Measurements from ENCODE around the gene ADNP2. TPM values are rescaled to one million over a fixed set of nuclear protein-coding genes. Genes with fewer than 3 reads are reported as not detected.

The ADNP2 gene
- total and polyA plus RNA-seq, 2 of the 13 experiments (the other 11 are each of a cell fraction or from before 2014, with no cell fraction given) = 10.8 to 25.5 TPM

- WGBS (ENCODE audit: low lambda C conversion rate) = 76% methylated on average over 9 of the region's 10 CpGs
- no TSS peak for BruUV-seq (replicated peaks)
- no peak for TF ChIP-seq PHF20 (CRISPR knock-in tag; IDR thresholded peaks at IDR 0.05)
- TF ChIP-seq HNRNPLL (IDR thresholded peaks at IDR 0.05; ENCODE audit: low read depth, low read length, poor library complexity, severe bottlenecking) = no peak
- TF ChIP-seq PITX1 (CRISPR knock-in tag; IDR thresholded peaks at IDR 0.05) = no peak
- TF ChIP-seq ZNF253 (CRISPR knock-in tag; IDR thresholded peaks at IDR 0.05; ENCODE audit: borderline replicate concordance) = no peak
- no peak for TF ChIP-seq ZBTB7A (CRISPR knock-in tag; IDR thresholded peaks at IDR 0.05)
- no peak for TF ChIP-seq AKAP8 (CRISPR knock-in tag; IDR thresholded peaks at IDR 0.05)
- TF ChIP-seq ZNF10 (CRISPR knock-in tag; IDR thresholded peaks at IDR 0.05; ENCODE audit: borderline replicate concordance, low read depth) = no peak
- TF ChIP-seq SP2 (CRISPR knock-in tag; IDR thresholded peaks at IDR 0.05) = no peak
- no peak for TF ChIP-seq ZFP36L2 (CRISPR knock-in tag; IDR thresholded peaks at IDR 0.05)
- peaks cover 8% of the 10 kb centered on the region for H3K4me1 ChIP-seq (ENCODE audit: insufficient read depth, low read length)
- H3K9me3 ChIP-seq (ENCODE audit: low read length) = no peaks in the 10 kb centered on the region
- H3K79me2 ChIP-seq (ENCODE audit: insufficient read depth, low read length) = no peaks in the 10 kb centered on the region
- in situ Hi-C loops (cut with HindIII; ENCODE audit: extremely low pct_ligation_motif_present, low pct_unique_long_range_greater_than_20kb) (no loop called here), intact Hi-C loops (cut with micrococcal nuclease; ENCODE audit: unreplicated experiment) (no loop called here)
- POLR2A ChIA-PET = no interaction called here
- no peak overlapping the region for H3K4me3 ChIP-seq (replicated peaks in 1 of 3; ENCODE audit: insufficient read depth in 1 of 3, low read depth in 2 of 3, low read length in 3 of 3)
- no peaks in the 10 kb centered on the region for H3K27me3 ChIP-seq (ENCODE audit: control insufficient read depth in 1 of 2, insufficient read depth in 2 of 2, low read length in 2 of 2)
- FAIRE-seq (no peak), DNase-seq (ENCODE audit: low spot score) (no peak), ATAC-seq (no peak)
- no peaks in the 10 kb centered on the region for H4K20me1 ChIP-seq (ENCODE audit: insufficient read depth, low read length)
- no peak overlapping the region for H3K4me2 ChIP-seq (ENCODE audit: low read depth, low read length)
- no peak overlapping the region for H3K9ac ChIP-seq (ENCODE audit: insufficient read depth, low read depth, low read length)
- CTCF ChIA-PET (ENCODE audit: low intra/inter-chr PET ratio, low total read pairs) = no interaction called here
- no peak overlapping the region for H3K27ac ChIP-seq (ENCODE audit: extremely low read length, insufficient read depth, low read length)
- H2AFZ ChIP-seq (ENCODE audit: low read length) = no peak overlapping the region
- no peaks in the 10 kb centered on the region for H3K36me3 ChIP-seq (replicated peaks in 1 of 2; ENCODE audit: control insufficient read depth in 1 of 2, insufficient read depth in 2 of 2, low read length in 2 of 2)
Observed at GRCh38 chr18:80067897-80068296, 41.2 kb upstream of the ADNP2 start.

GRCh38 chr18:80068571-80069272 lies 40.3 kb upstream of the ADNP2 start:
- no TSS peak for BruUV-seq (replicated peaks)
- H3K4me2 ChIP-seq (ENCODE audit: low read depth, low read length) = no peak overlapping the region; the same call in 1 of the 2 replicates
- ChIA-PET POLR2A (no interaction called here), CTCF (ENCODE audit: low intra/inter-chr PET ratio, low total read pairs) (no interaction called here)
- H3K27ac ChIP-seq (ENCODE audit: extremely low read length, insufficient read depth, low read length) = no peak overlapping the region
- no peak overlapping the region for H2AFZ ChIP-seq (ENCODE audit: low read length)
- no peaks in the 10 kb centered on the region for H3K27me3 ChIP-seq (ENCODE audit: control insufficient read depth in 1 of 2, insufficient read depth in 2 of 2, low read length in 2 of 2)
- peaks cover 8% of the 10 kb centered on the region for H3K4me1 ChIP-seq (ENCODE audit: insufficient read depth, low read length)
- H3K4me3 ChIP-seq (replicated peaks in 1 of 3; ENCODE audit: insufficient read depth in 1 of 3, low read depth in 2 of 3, low read length in 3 of 3) = no peak overlapping the region
- H3K36me3 ChIP-seq (replicated peaks in 1 of 2; ENCODE audit: control insufficient read depth in 1 of 2, insufficient read depth in 2 of 2, low read length in 2 of 2) = no peaks in the 10 kb centered on the region
- intact Hi-C loops (cut with micrococcal nuclease; ENCODE audit: unreplicated experiment) (no loop called here), in situ Hi-C loops (cut with HindIII; ENCODE audit: extremely low pct_ligation_motif_present, low pct_unique_long_range_greater_than_20kb) (no loop called here)
- FAIRE-seq (no peak), ATAC-seq (peak; percentile 57), DNase-seq (ENCODE audit: low spot score) (no peak)
- H3K79me2 ChIP-seq (ENCODE audit: insufficient read depth, low read length) = no peaks in the 10 kb centered on the region
- no peak overlapping the region for H3K9ac ChIP-seq (ENCODE audit: insufficient read depth, low read depth, low read length)
- WGBS (ENCODE audit: low lambda C conversion rate) = 22% methylated on average over 10 of the region's 10 CpGs
- H4K20me1 ChIP-seq (ENCODE audit: insufficient read depth, low read length) = no peaks in the 10 kb centered on the region
- no peaks in the 10 kb centered on the region for H3K9me3 ChIP-seq (ENCODE audit: low read length)
- TF ChIP-seq EEA1 (CRISPR knock-in tag; IDR thresholded peaks at IDR 0.05; ENCODE audit: borderline replicate concordance) (no peak), ZNF235 (CRISPR knock-in tag; IDR thresholded peaks at IDR 0.05; ENCODE audit: borderline replicate concordance) (no peak), ZBTB34 (CRISPR knock-in tag; IDR thresholded peaks at IDR 0.05) (no peak), TRAFD1 (CRISPR knock-in tag; IDR thresholded peaks at IDR 0.05; ENCODE audit: borderline replicate concordance) (no peak), MEIS2 (CRISPR knock-in tag; IDR thresholded peaks at IDR 0.05) (no peak), GFI1 (CRISPR knock-in tag; IDR thresholded peaks at IDR 0.05; ENCODE audit: borderline replicate concordance) (no peak), DMAP1 (CRISPR knock-in tag; IDR thresholded peaks at IDR 0.05) (no peak), ATF7 (IDR thresholded peaks at IDR 0.05) (no peak), ATF7 (CRISPR knock-in tag; IDR thresholded peaks at IDR 0.05) (no peak)
